Skeletal muscle cell (primary cell): Measurements from ENCODE around the gene A1BG.
A peak's percentile ranks its signal among the peaks of the same experiment; 100 is the strongest.
"Not testable (repeated sequence)": the region's sequence is repeated elsewhere in the genome, so short reads cannot be mapped to it uniquely, and the experiment has no call there.

Experiments used
- DNase-seq: peaks from one replicate; pipeline ENCODE4 v3.0.0-alpha.2; 2010; ENCODE audit warnings: low read depth
- H3K4me3 ChIP-seq: 2 replicates; pipeline ENCODE4 v1.5.1; 2011; ENCODE audit warnings: low read depth, mild to moderate bottlenecking, control low read depth, low read length, moderate library complexity

The A1BG gene

DNA sequence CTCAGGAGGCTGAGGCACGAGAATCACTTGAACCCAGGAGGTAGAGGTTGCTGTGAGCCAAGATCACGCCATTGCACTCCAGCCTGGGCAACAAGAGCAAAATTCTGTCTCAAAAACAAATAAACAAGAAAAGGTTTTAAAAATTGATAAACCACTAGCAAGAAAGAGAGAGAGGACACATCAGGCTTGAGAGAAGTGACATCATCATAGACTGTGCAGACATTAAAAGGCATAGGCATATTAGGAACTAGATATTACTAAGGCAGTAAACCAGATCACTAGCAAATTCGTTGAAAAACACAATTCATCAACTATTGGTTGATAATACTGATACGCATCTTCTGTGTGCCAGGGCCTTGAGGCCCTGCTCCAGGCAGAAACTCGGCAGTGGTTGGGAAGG lies 7.7 kb downstream of the A1BG start:
- no peak overlapping the region for H3K4me3 ChIP-seq
- no peak for DNase-seq

DNA sequence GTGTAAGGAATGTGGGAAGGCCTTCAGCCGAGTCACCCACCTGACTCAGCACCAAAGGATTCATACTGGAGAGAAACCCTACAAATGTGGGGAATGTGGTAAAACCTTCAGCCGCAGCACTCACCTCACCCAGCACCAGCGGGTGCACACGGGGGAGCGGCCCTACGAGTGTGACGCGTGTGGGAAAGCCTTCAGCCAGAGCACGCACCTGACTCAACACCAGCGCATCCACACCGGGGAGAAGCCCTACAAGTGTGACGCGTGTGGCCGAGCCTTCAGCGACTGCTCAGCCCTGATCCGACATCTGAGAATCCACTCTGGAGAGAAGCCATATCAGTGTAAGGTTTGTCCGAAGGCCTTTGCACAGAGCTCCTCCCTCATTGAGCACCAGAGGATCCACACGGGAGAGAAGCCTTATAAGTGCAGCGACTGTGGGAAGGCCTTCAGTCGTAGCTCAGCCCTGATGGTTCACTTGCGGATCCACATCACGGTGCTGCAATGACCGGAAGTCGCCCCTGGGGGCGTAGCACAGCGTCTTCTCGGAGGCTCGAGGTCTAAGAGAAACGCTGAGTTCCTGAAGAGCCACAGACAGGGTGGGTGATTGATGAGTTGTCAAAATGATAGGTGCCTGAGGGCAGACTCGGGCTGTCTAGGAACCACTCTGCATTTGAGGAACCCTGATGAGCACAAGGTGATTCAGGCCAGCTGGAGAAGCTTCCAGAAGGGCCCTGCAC lies 14.3 kb downstream of the A1BG start:
- no peak overlapping the region for H3K4me3 ChIP-seq
- DNase-seq: no peak

DNA sequence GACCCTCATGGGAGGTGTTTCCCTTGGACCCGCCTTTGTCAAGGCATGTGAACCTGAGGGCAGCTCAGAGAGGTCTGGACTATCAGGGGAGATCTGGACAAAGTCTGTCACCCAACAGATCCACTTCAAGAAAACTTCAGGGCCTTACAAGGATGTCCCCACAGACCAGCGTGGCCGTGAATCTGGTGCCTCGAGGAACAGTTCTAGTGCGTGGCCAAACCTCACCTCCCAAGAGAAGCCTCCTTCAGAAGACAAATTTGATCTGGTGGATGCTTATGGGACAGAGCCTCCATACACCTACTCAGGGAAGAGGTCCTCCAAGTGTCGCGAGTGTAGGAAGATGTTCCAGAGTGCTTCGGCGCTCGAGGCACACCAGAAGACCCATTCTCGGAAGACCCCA lies 15.0 kb downstream of the A1BG start:
- H3K4me3 ChIP-seq: no peak overlapping the region
- DNase-seq: no peak

DNA sequence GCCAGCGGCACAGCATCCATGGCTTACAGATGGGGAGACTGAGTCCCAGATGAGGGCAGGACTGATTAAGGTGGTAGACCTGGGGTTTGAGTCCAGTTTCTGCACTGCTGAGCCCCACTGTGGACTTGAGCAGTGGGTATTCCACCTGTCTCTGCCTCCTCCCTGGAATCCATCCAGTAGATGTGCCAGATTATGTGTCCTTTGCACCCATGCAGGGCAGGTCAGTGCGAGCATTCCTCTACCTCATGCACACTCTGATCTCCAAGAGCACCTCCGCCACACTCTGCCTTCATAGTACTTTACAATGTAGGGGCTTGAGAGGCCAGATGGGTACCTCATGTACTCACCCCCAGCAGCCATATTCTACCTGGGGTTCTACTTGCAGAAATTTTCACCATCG lies 16.5 kb downstream of the A1BG start:
- no peak overlapping the region for H3K4me3 ChIP-seq
- no peak for DNase-seq

DNA sequence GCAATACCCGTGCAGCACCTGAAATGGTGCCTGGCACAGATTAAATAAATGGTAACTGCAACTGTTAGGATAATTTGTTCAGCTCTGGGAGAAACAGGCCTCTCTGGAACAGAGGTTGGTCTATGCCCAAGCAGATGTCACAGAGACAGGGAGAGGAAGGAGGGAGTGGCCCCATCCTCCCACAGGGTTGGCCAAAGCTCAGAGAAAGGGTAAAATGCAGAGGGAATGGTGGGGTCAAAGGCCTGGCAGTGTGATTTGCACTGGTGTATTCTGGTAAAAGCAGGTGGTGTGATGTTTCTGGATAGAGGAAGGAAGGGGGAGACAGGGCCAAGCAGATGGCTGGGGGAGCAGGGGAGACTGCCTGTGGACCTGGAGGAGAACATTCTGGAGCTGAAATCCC lies 17.1 kb downstream of the A1BG start:
- no peak for DNase-seq
- no peak overlapping the region for H3K4me3 ChIP-seq

GRCh38 chr19:58335630-58336029 lies 17.7 kb downstream of the A1BG start:
- DNase-seq: no peak
- H3K4me3 ChIP-seq: no peak overlapping the region

GRCh38 chr19:58334691-58335249 lies 18.5 kb downstream of the A1BG start:
- no peak overlapping the region for H3K4me3 ChIP-seq
- no peak for DNase-seq

DNA sequence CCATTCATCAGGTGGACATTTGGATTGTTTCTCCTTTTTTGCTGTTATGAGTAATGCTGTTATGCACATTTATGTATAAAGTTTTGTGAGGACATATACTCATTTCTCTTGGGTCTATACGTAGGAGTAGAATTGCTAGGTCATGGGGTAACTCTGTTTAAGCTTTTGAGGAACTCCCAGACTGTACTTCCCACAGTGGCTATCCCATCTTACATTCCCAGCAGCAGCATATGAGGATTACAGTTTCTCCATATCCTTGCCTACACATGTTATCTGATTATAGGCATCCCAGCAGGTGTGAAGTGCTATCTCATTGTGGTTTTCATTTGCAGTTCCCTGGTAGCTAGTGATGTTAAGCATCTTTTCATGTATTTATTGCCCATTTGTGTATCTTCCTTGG lies 20.6 kb downstream of the A1BG start:
- DNase-seq: no peak
- no peak overlapping the region for H3K4me3 ChIP-seq

DNA sequence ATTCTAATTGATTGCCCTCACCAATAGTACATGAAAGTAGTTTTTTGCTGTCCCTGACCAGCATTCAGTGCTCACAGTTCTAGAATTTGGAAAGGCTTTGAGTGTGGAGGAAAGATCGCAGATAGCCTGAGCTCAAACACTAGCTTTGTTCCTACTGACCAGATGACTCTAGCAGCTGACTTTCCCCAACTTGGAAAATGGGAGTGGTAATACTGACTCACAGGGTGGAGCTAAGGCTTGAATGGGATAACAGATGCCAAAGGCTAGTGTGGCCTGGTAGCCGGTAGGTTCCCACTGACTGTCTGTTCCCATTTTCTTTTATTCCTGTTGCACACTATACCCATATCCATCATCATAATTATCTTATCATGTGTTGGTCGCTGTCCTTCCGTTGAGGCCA lies 22.8 kb downstream of the A1BG start:
- H3K4me3 ChIP-seq: no peak overlapping the region
- no peak for DNase-seq

- no peak for DNase-seq
These were observed 24.3 kb downstream of the A1BG start for GRCh38 chr19:58328999-58329398.

GRCh38 chr19:58326914-58327726 lies 26.2 kb downstream of the A1BG start, which contains the start of gene ZSCAN22:
TSS of gene ZSCAN22 (plus strand) at chr19:58326994. CDS start at chr19:58334803, 7,809 bp downstream.
- DNase-seq: peak; percentile 87
- peak within 1 kb of the TSS; percentile 82 for H3K4me3 ChIP-seq

More at GRCh38 chr19:58328999-58329398, 24.3 kb downstream of the A1BG start:
- no peak overlapping the region for H3K4me3 ChIP-seq

DNA sequence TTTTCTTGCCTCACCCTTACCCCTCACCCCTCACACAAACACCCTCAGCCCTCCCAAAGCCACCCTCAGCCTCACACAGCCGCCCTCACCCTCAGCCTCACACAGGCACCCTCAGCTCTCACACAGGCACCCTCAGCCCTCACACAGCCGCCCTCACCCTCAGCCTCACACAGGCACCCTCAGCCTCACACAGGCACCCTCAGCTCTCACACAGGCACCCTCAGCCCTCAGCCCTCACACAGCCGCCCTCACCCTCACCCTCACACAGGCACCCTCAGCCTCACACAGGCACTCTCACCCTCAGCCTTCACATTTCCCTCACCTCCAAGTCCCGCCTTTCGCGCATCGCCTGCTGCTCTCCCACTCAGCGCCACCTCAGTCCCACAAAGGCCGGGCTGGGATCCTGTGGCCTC lies 26.8 kb downstream of the A1BG start:
- peak overlapping the region; percentile 82 for H3K4me3 ChIP-seq
- no peak for DNase-seq

DNA sequence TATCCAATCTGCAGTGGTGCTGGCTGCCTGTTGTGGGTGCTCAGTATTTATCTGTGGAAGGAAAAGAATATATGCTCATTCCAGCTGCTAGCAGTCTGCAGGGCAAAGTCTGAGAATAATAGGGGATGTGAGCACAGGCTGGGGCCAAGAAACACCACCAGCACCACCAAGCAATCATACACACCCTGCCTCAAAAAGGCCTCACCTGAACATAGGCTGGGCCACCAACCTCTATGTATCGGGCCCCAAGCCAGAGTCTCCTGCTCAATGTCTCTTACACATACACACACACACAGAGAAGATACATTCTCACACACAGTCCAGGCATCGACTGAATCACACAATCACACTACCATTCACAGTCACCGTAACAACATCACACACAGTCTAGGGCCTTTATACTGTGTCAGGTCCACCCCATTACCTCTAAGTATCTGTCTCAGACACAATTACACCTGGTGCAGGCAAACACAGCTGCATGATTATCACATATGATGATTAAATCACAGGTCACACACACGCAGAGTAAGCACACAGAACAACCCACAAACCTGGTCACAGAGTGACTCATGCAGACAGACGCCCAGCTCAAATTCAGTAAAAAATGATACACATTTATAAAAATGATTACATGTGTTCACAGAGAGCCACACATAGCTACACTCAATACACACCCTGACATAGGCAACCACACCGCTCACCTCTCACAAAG lies 27.8 kb downstream of the A1BG start:
- no peak for DNase-seq
- H3K4me3 ChIP-seq: peak overlapping the region; percentile 82

DNA sequence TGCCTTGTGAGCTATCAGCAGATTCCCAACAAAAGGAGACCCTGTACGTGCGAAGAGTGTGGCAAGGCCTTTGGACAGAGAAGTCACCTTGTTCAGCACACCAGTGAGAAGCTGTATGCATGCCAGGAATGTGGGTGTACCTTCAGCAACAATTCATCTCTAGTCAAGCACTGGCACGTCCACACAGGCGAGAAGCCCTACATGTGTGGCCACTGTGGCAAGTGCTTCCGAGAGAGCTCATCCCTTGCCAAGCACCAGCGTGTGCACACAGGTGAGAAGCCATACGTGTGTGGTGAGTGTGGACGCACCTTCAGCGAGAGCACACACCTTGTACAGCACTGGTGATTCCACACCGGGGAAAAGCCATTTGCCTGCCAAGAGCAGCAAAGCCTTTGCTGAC lies 34.1 kb downstream of the A1BG start:
- no peak for DNase-seq
- no peak overlapping the region for H3K4me3 ChIP-seq

GRCh38 chr19:58318297-58318696 lies 35.0 kb downstream of the A1BG start:
- no peak overlapping the region for H3K4me3 ChIP-seq
- DNase-seq: no peak

- DNase-seq: no peak
- no peak overlapping the region for H3K4me3 ChIP-seq
These were observed 35.7 kb downstream of the A1BG start for GRCh38 chr19:58317476-58318072.

DNA sequence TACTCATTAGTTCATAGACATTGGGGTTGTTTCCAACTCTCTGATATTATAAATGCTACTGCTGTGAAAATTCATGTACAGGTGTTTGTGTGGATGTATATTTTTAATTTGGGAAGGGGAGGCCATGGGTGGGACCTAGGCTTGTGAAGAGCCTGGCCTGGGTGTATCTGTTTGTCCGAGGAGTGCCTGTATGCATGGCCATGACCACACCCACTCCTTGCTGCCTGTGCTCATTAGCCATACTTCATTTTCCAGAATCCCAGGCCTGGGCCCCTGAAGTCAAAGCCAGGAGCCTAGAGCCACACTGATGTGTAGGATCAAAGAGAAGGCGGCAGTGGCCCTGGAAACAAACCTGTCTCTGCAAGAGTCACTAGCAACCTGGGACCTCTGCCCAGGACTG lies 37.7 kb downstream of the A1BG start:
- no peak overlapping the region for H3K4me3 ChIP-seq
- DNase-seq: no peak

DNA sequence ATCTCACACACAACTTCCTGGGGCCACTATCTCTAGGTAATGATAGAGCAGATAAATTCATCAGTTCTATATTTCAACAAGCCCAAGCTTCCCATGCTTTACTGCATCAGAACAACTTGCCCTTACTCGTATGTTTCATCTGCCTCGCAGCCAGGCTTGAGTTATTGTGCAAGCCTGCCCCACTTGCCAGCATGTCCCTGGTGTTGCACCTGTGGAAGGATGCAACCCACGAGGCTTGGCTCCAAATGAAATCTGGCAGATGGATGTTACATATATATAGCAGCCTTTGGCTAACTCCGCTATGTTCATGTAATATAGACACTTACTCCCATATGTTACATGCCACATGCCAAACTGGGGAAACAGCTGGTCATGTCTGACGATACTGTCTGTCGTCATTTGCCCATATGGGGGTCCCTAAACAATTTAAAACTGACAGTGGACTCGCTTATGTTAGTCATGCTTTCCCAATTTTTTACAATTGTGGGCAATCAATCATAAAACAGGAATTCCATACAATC lies 41.9 kb downstream of the A1BG start:
- no peak for DNase-seq
- H3K4me3 ChIP-seq: no peak overlapping the region

DNA sequence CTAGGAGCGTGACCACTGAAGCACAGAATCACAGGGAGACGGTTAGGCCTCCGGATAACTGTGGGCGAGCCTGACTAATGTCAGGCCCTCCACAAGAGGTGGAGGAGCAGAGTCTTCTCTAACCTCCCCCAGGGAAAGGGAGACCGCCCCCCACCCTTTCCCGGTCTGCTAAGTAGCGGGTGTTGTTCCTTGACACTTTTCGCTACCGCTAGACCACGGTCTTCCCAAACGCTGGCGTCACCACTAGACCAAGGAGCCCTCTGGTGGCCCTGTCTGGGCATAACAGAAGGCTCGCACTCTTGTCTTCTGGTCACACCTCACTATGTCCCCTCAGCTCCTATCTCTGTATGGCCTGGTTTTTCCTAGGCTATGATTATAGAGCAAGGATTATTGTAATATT lies 42.6 kb downstream of the A1BG start:
- H3K4me3 ChIP-seq, DNase-seq: not testable (repeated sequence)
